Loucy (cell line): ENCODE measurements around the gene UBXN6.

Source experiments
- H2AFZ ChIP-seq: fragments of 200-600 bp; sonication (generic); 2 replicates; pipeline ENCODE4 v1.6.0; 2016; ENCODE audit warnings: antibody characterized with exemption, mild to moderate bottlenecking, low read length, moderate library complexity
- H3F3A ChIP-seq: fragments of 200-600 bp; 2 replicates; pipeline ENCODE4 v1.6.0; 2016; ENCODE audit warnings: antibody characterized with exemption, low read depth, mild to moderate bottlenecking
- H3K27me3 ChIP-seq: fragments of 200-600 bp; sonication (generic); 2 replicates; pipeline ENCODE4 v1.6.1; 2014; ENCODE audit warnings: low read length, mild to moderate bottlenecking; ENCODE audit not compliant: insufficient read depth, poor library complexity, severe bottlenecking
- H3K36me3 ChIP-seq: fragments of 200-600 bp; sonication (generic); 2 replicates; pipeline ENCODE4 v1.6.1; 2016; ENCODE audit warnings: low read length; ENCODE audit not compliant: insufficient read depth
- H3K4me1 ChIP-seq: fragments of 200-600 bp; sonication (generic); 2 replicates; pipeline ENCODE4 v1.5.1; 2014; ENCODE audit warnings: low read length, mild to moderate bottlenecking; ENCODE audit not compliant: insufficient read depth, poor library complexity, severe bottlenecking
- H3K4me2 ChIP-seq: fragments of 200-600 bp; sonication (generic); 2 replicates; pipeline ENCODE4 v1.6.0; 2014; ENCODE audit warnings: antibody characterized with exemption, low read length, low read depth, mild to moderate bottlenecking; ENCODE audit not compliant: poor library complexity, severe bottlenecking
- H3K4me3 ChIP-seq: fragments of 200-600 bp; sonication (generic); 2 replicates; pipeline ENCODE4 v1.5.1; 2014; ENCODE audit warnings: low read length, mild to moderate bottlenecking, mixed read lengths; ENCODE audit not compliant: poor library complexity, severe bottlenecking
- H3K79me2 ChIP-seq: fragments of 200-600 bp; sonication (generic); 2 replicates; pipeline ENCODE4 v1.6.1; 2014; ENCODE audit warnings: low read length; ENCODE audit not compliant: insufficient read depth
- H3K9ac ChIP-seq: fragments of 200-600 bp; sonication (generic); 2 replicates; pipeline ENCODE4 v1.6.0; 2014; ENCODE audit warnings: mild to moderate bottlenecking, low read depth, low read length, moderate library complexity; ENCODE audit not compliant: poor library complexity, severe bottlenecking
- H3K9me2 ChIP-seq: fragments of 200-600 bp; sonication (generic); replicated peaks from 2 replicates; pipeline ENCODE4 v1.6.1; 2016; ENCODE audit warnings: low read depth, low read length, mixed read lengths
- H3K9me3 ChIP-seq: fragments of 200-600 bp; sonication (generic); 2 replicates; pipeline ENCODE4 v1.6.1; 2014; ENCODE audit warnings: mild to moderate bottlenecking, antibody characterized with exemption, low read length, low read depth; ENCODE audit not compliant: insufficient read depth
- H4K20me1 ChIP-seq: fragments of 200-600 bp; sonication (generic); 2 replicates; pipeline ENCODE4 v1.6.0; 2014; ENCODE audit warnings: antibody characterized with exemption, low read length, mild to moderate bottlenecking; ENCODE audit not compliant: insufficient read depth, poor library complexity, severe bottlenecking
- CTCF ChIP-seq: fragments of 200-600 bp; sonication (generic); conservative IDR thresholded peaks from 2 replicates; pipeline ENCODE4 v1.5.1; 2014; ENCODE audit warnings: mild to moderate bottlenecking, antibody characterized with exemption, low read length
- EZH2phosphoT487 ChIP-seq: fragments of 200-600 bp; IDR thresholded peaks from 2 replicates; pipeline ENCODE4 v1.6.1; 2018; ENCODE audit warnings: antibody characterized with exemption, mild to moderate bottlenecking, moderate library complexity, borderline replicate concordance

The UBXN6 gene

GRCh38 chr19:4439243-4439642, 18.4 kb downstream of the UBXN6 start:
- no peaks in the 10 kb centered on the region for H3K9me2 ChIP-seq
- no peaks in the 10 kb centered on the region for H3K9me3 ChIP-seq
- H3K4me1 ChIP-seq: no peaks in the 10 kb centered on the region
- no peak overlapping the region for H3K9ac ChIP-seq
- H3K27me3 ChIP-seq: no peaks in the 10 kb centered on the region
- TF ChIP-seq EZH2phosphoT487 (no peak), CTCF (no peak)
- no peak overlapping the region for H3K4me2 ChIP-seq
- H3K36me3 ChIP-seq: peaks cover 65% of the 10 kb centered on the region; the same call in 1 of the 2 replicates
- no peaks in the 10 kb centered on the region for H3F3A ChIP-seq
- H4K20me1 ChIP-seq: no peaks in the 10 kb centered on the region
- no peaks in the 10 kb centered on the region for H3K79me2 ChIP-seq
- no peak overlapping the region for H2AFZ ChIP-seq
- no peak overlapping the region for H3K4me3 ChIP-seq

- no peak overlapping the region for H2AFZ ChIP-seq
- H3F3A ChIP-seq: no peaks in the 10 kb centered on the region
- H3K9ac ChIP-seq: no peak overlapping the region
- H3K27me3 ChIP-seq: no peaks in the 10 kb centered on the region
- no peaks in the 10 kb centered on the region for H4K20me1 ChIP-seq
- H3K4me1 ChIP-seq: no peaks in the 10 kb centered on the region
- no peak overlapping the region for H3K4me2 ChIP-seq
- no peaks in the 10 kb centered on the region for H3K79me2 ChIP-seq
- peaks cover 70% of the 10 kb centered on the region; the same call in 1 of the 2 replicates for H3K36me3 ChIP-seq
- H3K4me3 ChIP-seq: no peak overlapping the region
- no peaks in the 10 kb centered on the region for H3K9me3 ChIP-seq
- no peaks in the 10 kb centered on the region for H3K9me2 ChIP-seq
- TF ChIP-seq CTCF (no peak), EZH2phosphoT487 (no peak)
Observed at GRCh38 chr19:4437103-4437502, 20.5 kb downstream of the UBXN6 start.

GRCh38 chr19:4436231-4436630, 21.4 kb downstream of the UBXN6 start:
- Histone ChIP-seq H3K9ac (no peak overlapping the region), H4K20me1 (no peaks in the 10 kb centered on the region), H3K9me2 (no peaks in the 10 kb centered on the region), H3K27me3 (no peaks in the 10 kb centered on the region), H3K9me3 (no peaks in the 10 kb centered on the region), H3K4me3 (no peak overlapping the region), H3K4me1 (no peaks in the 10 kb centered on the region), H3F3A (no peaks in the 10 kb centered on the region), H3K36me3 (peaks cover 76% of the 10 kb centered on the region; the same call in 1 of the 2 replicates), H3K79me2 (no peaks in the 10 kb centered on the region), H2AFZ (no peak overlapping the region), H3K4me2 (no peak overlapping the region)
- TF ChIP-seq CTCF (no peak), EZH2phosphoT487 (no peak)
